LoVo (cell line): ENCODE results near the gene PLEKHG4B.
"Not testable (repeated sequence)": the region's sequence is repeated elsewhere in the genome, so short reads cannot be mapped to it uniquely, and the experiment has no call there.

Experiments used
- DNase-seq: peaks from one replicate; pipeline ENCODE4 v3.0.0-alpha.2; 2016; ENCODE audit warnings: low spot score

Gene PLEKHG4B

DNA sequence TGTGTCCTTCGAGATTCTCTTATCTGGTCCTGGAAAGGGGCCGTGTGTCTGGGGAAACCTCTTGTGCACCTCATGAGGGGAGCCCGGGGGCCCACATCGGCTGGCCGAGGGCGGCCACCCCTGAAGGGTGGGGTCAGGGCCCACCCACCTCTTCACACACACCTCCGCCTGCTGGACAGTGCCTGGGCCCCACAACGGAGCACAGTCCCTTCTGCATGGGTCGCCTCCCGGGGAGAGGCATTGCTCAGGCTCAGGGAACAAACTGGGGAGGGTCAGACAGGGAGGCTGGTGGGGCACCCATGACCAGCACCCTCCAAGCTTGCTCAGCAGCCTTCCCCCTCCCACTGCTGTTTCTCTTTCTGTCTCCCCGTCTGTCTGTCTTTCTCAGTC, 98.0 kb downstream of the PLEKHG4B start:
- DNase-seq, result no peak

DNA sequence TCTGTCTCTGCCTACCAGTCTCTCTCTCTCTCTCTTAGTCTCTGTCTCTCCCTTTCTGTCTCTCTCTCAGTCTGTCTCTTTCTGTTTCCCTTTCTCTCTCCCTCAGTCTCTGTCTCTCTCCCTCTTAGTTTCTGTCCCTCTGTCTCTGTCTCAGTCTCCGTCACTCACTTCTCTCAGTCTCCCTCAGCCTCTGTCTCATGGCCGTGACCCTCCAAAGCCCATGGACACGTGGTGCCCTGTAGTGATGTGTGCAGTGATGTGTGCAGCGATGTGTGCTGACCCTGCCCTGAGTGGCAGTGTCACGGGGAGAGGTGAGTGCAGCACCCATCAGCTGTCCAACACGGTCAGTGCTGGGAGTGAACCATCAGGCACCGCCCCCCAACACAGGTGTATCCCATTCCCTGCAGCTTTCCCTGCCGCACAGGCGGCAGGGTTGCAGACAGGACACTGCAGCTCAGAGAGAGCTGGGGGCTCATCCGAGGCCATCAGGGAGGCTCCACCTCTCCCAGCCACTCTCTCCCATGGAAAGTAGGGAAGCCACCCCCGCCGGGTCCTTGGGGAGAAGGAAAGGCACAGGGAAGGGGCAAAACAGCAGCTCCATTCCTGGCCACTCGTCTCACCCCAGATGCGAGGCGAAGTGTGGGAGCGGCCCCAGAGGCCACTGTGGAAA, 98.5 kb downstream of the PLEKHG4B start:
- no peak for DNase-seq

DNA sequence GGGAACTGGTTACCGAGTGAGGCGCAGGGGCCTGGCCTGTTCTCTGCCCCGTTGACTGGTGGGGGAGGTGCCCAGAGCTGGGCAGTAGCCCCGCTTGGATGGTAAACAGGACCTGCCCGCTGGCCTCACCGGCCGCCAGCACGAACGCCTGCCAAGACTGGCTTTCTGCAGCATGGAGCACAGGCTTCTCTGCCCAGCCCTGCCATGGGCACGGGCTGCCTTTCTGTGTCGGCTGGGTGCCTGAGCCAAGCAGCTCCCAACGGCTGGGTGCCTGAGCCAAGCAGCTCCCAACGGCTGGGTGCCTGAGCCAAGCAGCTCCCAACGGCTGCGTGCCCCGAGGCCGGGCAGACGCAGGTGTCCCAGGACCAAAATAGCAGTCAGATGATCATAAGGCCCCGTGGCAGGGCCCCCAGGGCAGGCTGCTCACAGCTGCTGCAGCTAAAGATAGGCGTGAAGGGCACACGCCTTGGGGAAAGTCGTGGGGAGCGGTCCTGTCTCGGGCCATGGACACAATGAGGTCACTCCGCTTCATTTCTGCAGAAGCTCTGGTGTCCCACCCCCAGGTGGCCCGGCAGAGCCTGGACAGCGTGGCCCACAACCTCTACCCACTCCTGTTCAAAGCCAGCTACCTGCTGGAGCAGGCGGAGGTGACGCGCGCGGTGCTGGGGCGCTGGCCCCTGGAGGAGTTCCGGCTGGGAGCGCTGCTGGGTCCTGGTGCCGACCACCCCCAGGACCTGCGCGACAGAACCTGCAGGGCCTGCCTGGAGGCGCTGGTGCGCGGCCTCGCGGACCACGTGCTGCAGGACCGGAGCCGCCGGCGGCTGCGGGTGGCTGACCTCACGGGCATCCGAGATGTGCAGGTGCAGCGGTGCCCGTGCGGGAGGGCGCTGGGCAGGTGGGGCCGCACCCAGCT, 99.3 kb downstream of the PLEKHG4B start, which contains the start of gene LRRC14B:
Gene LRRC14B (plus strand): TSS at position 460 of the 913 bp plus-strand sequence. CDS start 44 bp downstream, at position 504.
- no peak for DNase-seq

DNA sequence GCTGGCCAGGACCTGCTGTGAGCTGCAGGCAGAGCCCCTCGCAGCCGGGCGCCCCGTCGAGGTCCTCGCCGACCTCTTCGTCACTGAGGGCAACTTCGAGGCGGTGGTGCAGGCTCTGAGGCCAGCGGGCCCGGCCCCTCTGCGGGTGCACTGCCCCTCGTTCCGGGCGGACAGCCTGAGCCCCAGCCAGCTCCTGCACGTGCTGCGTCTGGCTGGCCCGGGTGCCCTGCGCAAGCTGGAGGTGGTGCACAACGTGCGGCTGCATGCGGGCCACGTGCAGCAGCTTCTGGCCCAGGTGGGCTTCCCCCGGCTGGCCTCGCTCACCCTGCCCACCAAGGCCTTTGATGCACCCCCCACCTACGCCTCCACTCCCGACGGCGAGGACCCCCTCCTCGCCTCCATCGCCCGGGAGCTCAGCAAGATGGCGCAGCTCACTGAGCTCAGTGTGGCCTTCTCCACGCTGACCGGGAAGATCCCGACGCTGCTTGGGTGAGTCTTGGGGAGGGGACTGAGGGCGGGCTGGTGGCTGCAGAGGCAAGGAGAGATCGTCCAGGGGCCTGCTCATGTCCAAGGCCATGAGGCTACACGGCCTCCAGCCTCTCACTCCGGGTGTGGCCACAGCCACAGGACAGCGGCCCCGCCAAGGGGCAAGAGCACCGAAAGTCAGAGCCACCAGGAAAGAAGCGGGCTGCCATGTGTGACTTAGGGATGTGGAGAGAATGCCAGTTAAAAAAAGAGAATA, 100.2 kb downstream of the PLEKHG4B start:
- DNase-seq, result no peak

DNA sequence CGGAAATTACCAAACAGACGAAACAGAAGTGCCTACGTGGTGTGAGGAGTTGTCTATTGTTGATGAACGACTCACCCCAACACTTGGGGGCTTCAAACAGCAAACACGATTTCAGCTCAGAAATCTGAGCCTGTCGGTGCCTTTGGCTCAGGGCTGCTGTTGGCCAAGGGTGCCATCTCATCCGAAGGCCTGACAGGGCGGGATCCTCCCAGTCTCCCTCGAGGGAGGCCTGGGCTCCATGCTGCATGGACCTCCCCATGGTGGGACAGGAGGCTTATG, 100.7 kb downstream of the PLEKHG4B start:
- DNase-seq, result no peak

DNA sequence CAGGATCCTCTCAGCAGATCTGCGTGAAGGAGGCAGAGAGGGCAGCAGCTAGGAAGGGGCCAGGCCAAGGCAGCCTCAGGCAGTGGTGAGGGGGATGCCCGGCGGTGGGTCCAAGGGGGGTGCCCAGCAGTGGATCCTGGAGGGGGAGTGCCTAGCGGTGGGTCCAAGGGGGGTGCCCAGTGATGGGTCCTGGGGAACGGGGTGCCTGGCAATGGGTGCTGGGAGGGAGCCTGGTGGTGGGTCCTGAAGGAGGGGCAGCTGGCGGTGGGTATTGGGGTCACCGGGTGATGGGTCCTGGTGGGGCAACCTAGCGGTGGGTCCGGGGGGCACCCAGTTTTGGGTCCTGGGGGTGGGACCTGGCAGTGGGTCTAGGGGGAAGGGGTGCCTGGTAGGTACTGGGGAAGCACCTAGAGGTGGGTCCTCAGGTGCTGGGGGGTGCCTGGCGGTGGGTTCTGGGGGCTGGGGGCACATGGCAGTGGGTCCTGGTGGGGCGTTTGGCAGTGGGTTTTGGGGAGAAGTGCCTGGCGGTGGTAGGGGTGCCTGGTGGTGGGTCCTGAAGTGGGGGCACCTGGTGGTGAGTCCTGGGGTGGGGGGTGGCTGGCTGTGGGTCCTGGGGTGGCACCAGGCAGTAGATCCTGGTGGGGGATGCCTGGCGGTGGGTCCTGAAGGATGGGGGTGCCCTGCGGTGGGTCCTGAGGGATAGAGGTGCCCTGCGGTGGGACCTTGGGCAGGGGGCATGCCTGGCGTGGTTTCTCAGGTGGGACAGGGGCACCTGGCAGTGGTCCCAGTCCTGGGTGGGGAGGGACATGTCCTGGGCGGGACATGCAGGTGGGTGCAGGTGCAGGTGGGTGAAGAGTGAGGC, 101.2 kb downstream of the PLEKHG4B start:
- DNase-seq, result no peak

DNA sequence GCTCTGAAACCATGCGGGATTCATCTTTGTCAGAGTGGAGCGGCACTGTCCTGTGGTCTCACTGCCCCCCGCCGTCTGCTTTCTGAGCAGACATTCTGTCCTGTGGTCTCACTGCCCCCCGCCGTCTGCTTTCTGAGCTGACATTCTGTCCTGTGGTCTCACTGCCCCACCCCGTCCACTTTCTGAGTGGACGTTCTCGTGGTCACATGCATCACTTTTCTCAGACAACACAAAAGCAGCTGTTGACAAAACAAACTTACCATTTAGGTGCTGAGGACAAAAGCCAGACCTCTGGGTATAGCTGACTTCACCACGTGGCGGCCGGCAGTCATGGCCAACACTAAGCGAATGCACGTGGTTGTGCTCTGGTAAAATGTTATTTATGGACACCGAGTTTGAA, 102.1 kb downstream of the PLEKHG4B start:
- no peak for DNase-seq

DNA sequence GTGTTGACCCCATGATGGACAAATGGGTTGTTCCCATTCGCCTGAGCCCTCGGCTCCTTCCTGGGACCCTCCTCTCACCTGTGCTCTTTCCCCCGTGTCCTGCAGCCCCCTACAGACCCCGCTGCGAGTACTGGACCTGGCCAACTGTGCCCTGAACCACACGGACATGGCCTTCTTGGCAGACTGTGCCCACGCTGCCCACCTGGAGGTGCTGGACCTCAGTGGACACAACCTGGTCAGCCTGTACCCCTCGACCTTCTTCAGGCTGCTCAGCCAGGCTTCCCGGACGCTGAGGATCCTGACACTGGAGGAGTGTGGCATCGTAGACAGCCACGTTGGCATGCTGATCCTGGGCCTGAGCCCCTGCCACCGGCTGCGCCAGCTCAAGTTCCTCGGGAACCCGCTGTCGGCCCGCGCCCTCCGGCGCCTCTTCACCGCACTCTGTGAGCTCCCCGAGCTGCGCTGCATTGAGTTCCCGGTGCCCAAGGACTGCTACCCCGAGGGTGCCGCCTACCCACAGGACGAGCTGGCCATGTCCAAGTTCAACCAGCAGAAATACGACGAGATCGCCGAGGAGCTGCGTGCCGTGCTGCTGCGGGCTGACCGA, 102.7 kb downstream of the PLEKHG4B start:
- DNase-seq, result no peak

DNA sequence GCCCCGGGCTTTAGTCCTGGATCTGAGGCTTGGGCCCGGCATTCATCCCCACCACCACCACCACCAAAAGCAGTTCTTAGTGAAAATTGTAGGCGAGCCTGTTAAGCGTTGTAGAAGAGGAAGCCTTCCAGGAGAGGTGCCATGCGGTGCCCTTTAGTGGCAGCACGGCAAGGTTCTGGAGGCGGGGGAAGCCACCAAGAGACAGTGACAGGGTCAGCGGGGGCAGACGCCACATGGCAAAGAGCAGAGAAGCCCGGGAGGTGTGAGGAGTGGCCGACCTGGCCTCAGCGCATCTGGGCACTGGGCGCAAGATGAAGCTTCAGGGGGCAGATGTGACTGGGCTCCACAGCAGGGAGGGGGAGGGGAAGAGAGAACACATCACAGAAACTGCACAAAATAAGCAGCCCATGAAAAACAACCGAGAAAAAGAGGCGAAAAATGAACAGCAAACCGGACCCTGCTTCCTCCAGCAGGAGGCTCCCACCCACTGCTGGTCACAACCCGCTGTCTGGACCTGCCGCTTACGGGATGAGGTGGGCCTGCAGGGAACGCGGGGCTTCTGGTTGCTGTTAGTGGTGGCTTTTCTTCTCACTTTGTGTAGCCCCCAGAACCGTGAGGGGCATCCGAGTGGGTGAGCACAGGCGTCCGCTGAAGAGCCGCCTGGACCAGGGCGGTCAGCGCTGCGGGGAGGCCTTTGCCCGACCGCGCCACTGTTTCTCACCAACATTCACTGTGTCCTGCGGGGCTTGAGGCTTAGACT, 103.6 kb downstream of the PLEKHG4B start:
- no peak for DNase-seq

DNA sequence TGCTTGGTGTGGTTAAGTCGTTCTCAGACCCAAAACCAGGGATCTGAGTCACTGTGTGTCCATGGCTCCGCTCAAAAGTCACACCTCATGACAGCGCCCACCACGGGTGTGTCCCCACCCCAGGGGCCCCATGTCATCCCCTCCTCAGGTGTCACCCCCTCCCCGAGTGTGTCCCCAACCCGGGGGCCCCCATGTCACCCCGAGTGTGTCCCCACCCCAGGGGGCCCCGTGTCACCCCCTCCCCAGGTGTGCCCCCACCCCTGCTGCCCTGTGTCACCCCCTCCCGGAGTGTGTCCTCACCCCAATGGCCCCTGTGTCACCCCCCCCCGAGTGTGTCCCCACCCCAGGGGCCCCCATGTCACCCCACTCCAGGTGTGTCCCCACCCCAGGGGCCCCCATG, 104.4 kb downstream of the PLEKHG4B start:
- no peak for DNase-seq

DNA sequence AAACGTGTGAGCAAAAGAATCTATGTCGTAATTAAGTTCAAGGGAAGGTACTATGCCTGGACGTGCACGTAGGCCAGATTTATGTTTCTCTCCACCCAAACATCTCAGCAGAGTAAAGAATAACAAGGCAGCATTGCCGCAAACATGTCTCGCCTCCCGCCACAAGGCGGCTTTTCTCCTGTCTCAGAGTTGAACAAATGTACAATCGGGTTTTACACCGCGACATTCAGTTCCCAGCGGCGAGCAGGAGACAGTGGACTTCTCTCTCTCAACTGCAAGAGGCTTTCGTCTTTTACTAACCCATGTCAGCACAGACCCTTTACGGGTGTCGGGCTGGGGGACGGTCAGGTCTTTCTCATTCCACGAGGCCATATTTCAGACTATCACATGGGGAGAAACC, 105.1 kb downstream of the PLEKHG4B start:
- DNase-seq, result not testable (repeated sequence)

DNA sequence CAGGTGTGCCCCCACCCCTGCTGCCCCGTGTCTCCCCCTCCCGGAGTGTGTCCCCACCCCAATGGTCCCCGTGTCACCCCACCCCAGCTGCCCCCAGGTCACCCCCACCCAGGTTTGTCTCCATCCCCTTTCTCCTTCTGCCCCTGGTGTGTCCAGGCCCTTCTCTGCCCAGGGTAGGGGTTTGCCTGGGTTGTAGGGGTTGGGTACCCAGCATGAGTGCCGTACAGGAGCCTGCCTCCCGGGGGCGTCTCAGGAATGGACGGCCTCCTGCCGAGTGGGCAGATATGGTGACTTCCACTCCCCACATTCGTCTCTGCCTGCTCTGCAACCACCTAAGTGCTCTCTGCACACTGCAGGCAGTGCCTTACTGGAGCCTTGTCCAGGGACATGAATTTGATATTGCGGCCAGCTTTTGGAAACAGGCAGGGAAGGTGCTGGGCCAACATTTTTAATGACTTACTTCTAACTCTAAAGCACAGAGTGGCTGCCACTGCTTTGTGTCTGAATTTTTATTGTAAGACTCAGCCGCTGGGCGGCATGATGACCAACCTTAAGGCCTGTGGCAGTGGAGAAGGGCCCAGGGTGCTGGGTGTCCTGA, 106.0 kb downstream of the PLEKHG4B start:
- no peak for DNase-seq

DNA sequence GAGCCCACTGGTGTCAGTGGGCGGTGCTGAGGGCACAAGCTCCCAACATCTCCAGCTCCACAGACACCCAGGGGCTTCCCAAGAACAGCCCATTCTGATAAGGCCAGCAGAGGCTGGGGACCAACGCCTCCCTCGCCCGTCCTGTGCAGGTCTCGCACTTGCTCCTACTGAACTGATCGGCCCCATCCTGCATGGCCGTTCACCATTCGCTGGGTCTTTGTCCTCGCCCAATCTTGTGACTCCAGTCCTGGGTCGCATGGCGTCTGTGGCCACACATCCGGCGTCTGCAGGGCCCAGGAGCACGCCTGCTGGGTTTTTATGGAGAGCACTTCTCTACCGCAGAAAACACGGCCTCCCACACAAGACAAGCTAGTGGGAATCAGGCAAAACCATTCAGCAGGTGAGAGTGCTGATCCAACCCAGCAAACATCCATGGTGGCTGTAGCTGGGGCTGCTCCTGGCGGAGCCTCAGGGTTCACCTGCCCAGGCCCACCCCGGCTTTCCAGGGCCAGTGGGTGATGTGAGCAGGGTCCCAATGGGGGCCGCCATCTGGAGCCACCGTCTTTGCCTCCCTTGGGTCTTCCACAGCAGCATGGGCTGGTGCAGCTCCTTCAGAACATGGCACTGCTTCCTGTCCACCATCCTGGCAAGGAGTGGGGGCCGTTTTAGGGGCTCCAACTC, 106.7 kb downstream of the PLEKHG4B start:
- DNase-seq, result no peak

DNA sequence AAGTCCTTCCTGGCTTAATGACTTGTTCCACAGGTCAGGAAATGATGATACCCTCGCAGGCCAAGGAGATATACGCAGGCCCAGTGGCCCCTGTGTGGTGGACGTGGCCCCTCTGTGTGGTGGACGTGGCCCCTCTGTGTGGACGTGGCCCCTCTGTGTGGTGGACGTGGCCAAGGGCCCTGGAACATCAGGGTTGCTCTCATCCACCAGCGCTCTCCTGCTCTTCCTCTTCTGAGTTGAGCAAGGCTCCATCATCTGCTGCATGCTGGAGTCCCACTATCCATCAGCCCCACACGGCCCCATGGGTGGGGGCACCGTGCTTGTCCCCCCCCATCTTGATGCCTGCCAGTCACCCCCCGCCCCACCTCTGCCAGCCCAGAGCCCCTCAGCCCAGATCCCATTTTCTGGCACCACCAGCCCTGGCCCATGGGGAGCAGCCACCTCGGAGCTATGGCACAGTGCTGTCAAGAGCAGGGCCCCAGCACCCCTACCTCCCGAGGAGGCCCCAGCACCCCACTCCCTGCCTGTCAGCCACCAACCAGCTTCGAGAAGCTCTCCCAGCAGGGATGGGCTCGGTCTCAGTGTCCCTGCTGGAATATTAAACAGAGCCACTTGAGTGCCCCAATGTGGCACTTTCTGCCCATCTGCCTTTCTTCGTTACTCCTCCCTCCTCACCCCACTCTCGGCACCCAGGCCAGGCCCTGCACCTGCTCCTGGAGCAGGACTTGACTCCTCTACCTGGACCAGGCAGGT, 107.4 kb downstream of the PLEKHG4B start:
- no peak for DNase-seq

DNA sequence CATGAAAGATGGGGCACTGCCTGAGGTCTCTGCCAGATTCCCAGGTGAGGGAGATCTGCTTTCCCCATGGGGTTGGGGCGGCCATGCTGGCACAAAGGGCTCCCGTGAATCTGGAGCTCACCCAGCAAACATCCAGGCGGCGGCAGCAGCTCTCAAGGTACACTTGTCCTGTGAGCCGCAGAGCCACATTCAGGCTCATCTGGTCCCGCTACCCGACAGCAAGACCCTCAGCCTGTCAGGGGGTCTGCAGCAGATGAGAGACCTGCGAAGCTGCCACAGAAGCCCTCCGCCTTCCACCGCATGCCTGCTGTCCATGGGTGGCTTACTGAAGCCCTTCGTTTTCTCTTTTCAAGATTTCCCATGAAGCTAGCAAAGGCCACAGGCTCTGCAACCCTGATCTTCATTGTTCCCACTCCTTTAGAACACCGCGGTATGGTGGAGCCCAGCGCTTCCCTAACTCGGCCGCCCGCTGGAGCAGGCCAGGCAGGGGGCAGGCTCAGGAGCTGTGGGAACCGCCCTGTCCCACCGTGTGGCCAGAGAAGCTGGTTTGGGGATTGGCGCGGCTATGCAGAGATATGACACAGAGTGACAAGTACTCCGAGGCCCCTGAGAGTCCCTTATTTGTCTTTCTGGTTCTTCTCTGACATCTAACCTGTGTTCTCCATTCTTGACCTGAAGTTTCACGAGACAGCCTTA, 108.1 kb downstream of the PLEKHG4B start:
- no peak for DNase-seq

DNA sequence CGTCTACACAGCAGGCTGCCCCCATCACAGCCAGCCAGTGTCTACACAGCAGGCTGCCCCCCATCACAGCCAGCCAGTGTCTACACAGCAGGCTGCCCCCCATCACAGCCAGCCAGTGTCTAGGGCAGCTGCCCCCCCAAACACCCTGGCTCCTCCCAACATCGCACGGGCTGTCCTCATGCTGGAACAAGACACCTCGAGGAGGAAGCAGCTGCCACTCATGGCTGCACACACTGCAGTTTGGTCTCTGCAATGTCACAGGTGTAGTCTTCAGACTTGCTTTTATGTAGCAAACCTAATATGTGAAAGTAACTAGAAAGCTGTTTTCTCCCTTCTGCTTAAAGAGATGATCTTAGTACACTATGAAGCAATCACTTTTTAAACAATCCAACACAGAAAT, 109.0 kb downstream of the PLEKHG4B start:
- DNase-seq, result no peak

DNA sequence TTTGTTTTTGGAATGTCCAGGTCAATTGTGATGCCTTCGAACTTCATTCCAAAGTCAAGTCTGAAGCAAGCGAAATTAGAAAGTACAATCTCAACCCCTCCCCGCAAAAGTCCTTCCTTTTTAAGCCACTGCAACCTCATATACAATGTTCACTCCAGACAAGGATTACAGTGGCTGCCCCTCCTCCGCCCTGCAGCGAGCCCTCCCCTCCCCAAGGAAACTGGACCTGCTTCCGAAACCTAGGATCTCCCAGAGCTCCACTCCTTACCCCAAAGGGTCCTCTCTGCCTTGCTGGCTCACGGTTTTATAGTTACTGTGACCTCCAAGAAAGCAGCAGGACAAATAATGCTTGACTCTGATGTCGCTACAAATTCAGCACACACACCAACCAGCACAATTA, 109.7 kb downstream of the PLEKHG4B start:
- DNase-seq, result no peak

DNA sequence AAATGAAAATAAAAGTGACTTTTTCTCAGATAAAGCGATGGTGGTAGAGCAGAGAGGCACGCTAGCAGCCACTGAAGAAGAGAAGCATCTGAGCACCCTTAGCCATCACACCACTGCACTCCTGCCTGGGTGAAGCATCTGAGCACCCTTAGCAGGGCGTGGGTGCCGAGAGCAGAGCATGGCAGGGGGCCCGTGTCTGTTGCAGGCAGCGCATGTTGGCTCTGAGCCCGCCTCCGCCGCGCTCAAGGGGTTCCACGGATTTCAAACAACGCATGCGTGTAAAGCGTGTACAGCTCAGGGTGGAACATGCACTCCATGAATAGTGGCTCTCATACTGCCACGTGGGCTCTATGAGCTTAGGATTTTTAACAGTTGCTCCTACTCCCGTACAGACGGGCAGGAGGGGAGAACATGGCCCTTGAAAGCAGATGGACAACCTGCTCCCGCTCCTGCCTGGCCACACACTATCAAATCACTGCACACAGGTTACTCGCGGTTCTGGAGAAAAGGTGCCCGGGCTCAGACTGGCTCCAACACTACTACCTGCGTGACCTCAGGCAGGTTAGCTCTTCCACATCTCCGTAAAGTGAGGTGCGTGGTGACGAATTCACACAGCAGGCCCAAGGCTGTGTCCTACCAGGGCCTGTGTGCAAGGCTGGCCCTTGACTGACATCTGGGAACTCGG, 111.4 kb downstream of the PLEKHG4B start:
- no peak for DNase-seq
